Sigmoid colon (tissue), 7 donors: ENCODE results near the gene ABCB8. TPM values are rescaled to one million over a fixed set of nuclear protein-coding genes. Genes with fewer than 3 reads are reported as not detected.

Experiments
- DNase-seq: peaks from one replicate; pipeline ENCODE4 v3.0.0-alpha.2; 2019
- H3K27ac ChIP-seq, 4 donors: fragments of 200-600 bp; sonication (generic); one replicate each; pipeline ENCODE4 v1.5.1; 2016 to 2019; ENCODE audit warnings: mild to moderate bottlenecking in 1 of 4
- H3K27me3 ChIP-seq, 3 donors: fragments of 200-600 bp; sonication (generic); one replicate each; pipeline ENCODE4 v1.5.1; 2019; ENCODE audit warnings: mild to moderate bottlenecking in 1 of 3
- H3K36me3 ChIP-seq, 4 donors: fragments of 200-600 bp; sonication (generic); one replicate each; pipeline ENCODE4 v1.5.1; 2016 to 2019
- H3K4me1 ChIP-seq, 4 donors: fragments of 200-600 bp; sonication (generic); one replicate each; pipeline ENCODE4 v1.5.1; 2017 to 2019
- H3K4me3 ChIP-seq, 4 donors: fragments of 200-600 bp; sonication (generic); one replicate each; pipeline ENCODE4 v1.5.1; 2017 to 2019; ENCODE audit warnings: mild to moderate bottlenecking in 2 of 4, moderate library complexity in 1 of 4
- H3K9me3 ChIP-seq, 4 donors: fragments of 200-600 bp in 3 of 4; sonication (generic) in 3 of 4; one replicate each; pipeline versions ENCODE4 v1.5.1 to v1.6.1; 2013 to 2019
- CTCF ChIP-seq, 4 experiments: fragments of 450-650 bp in 3 of 4; fragments of 200-600 bp in 1 of 4; IDR thresholded peaks; one replicate each; pipeline ENCODE4 v1.5.1; 2016 to 2019; ENCODE audit warnings: antibody characterized with exemption in 4 of 4, mild to moderate bottlenecking in 3 of 4, moderate library complexity in 2 of 4
- EP300 ChIP-seq, 4 donors: sonication (generic); formaldehyde crosslinking; IDR thresholded peaks; one replicate each; pipeline ENCODE4 v1.6.1; 2017; ENCODE audit warnings: antibody characterized with exemption in 4 of 4
- POLR2A ChIP-seq, 2 donors: fragments of 450-650 bp; IDR thresholded peaks; one replicate each; pipeline ENCODE4 v1.6.1; 2016; ENCODE audit warnings: antibody characterized with exemption in 2 of 2, mild to moderate bottlenecking in 2 of 2, moderate library complexity in 2 of 2
- POLR2AphosphoS5 ChIP-seq, 4 donors: sonication (generic); formaldehyde crosslinking; IDR thresholded peaks; one replicate each; pipeline ENCODE4 v1.6.1; 2017; ENCODE audit warnings: antibody characterized with exemption in 4 of 4
- WGBS, 2 donors: extraction: QIAGEN DNeasy Blood & Tissue Kit; methylation state at CpG; one replicate each; pipeline ENCODE4 v1.1.7; 2013; 5-methylcytosine and 5-hydroxymethylcytosine counted together
- intact Hi-C: fragments of 100-400 bp; cut with DNase I; formaldehyde crosslinking; loops from one replicate; pipeline ENCODE4 v1.15.1; 2023
- polyA plus RNA-seq, 3 donors: library from polyadenylated mRNA; stranded (reverse); fragments of 200-250 nt; gene quantifications; one replicate each; pipeline ENCODE4 v1.2.3, GENCODE V29; 2013
- total RNA-seq, 4 donors: library from RNA; depleted of rRNA; stranded (reverse); fragments of >200 nt; gene quantifications; one replicate each; pipeline ENCODE4 v1.1.0, GENCODE V29; 2016
- donor health status: healthy with polysubstance abuse.
- donor health status: Bipolar disorder and iron deficiency.
- donor health status: healthy.

Gene ABCB8
- total RNA-seq (10 to 100 TPM in 3 of 4 donors, 1 to 10 TPM in 1; 9.7 to 20.8 (median 19.5) TPM), polyA plus RNA-seq (10 to 100 TPM in 1 of 3 donors, 1 to 10 TPM in 2; 3.0 to 32.8 (median 5.3) TPM)

- peak; percentile 99 for DNase-seq
- no peaks in the 10 kb centered on the region for H3K27me3 ChIP-seq
- peak within 1 kb of the TSS; percentile 82 to 89 (median 84) for H3K27ac ChIP-seq
- WGBS, 2 donors, result 1% methylated on average over 53 of the region's 53 CpGs
- peak within 1 kb of the TSS; percentile 62 to 77 (median 68) for H3K4me3 ChIP-seq
- H3K4me1 ChIP-seq, result peaks cover 0 to 23% (median 15%) of the 10 kb centered on the region in 4 donors
- H3K36me3 ChIP-seq, result peaks cover 0 to 1% (median 0%) of the 10 kb centered on the region in 4 donors
- no peaks in the 10 kb centered on the region for H3K9me3 ChIP-seq
- TF ChIP-seq CTCF (IDR thresholded peaks at IDR 0.05), result peak; percentile 24 to 61 (median 38)
- TF ChIP-seq POLR2AphosphoS5 (IDR thresholded peaks at IDR 0.05), result peak; percentile 39 to 73 (median 68)
- TF ChIP-seq POLR2A (IDR thresholded peaks at IDR 0.05), result peak in 1 of 2 donors; percentile 16
- peak in 1 of 4 donors; percentile 39 for TF ChIP-seq EP300 (IDR thresholded peaks at IDR 0.05)
- intact Hi-C loops, result loop anchor here (2.0 to 5.0 kb wide), 3 partner anchors 30 to 82 kb away; partner anchors contain the start of gene SLC4A2
Observed at GRCh38 chr7:151028131-151028947, at the start of gene ABCB8. Gene ABCB8 (plus strand): TSS chr7:151028450. CDS start chr7:151028516, 66 bp downstream.

GRCh38 chr7:150979713-150980390, 48.4 kb upstream of the ABCB8 start:
- DNase-seq, result peak; percentile 92
- intact Hi-C loops, result loop anchor here (5.0 kb wide), 1 partner anchor 107 kb away; the partner anchor contains the start of gene AGAP3

GRCh38 chr7:150980663-150981062, 47.6 kb upstream of the ABCB8 start:
- 46 to 49% methylated on average over 2 of the region's 2 CpGs for WGBS, 2 donors
- no peaks in the 10 kb centered on the region for H3K27me3 ChIP-seq
- intact Hi-C loops, result no loop called here
- H3K36me3 ChIP-seq, result no peaks in the 10 kb centered on the region
- H3K4me1 ChIP-seq, result peaks cover 0 to 44% (median 41%) of the 10 kb centered on the region in 4 donors
- H3K4me3 ChIP-seq, result no peak overlapping the region
- H3K27ac ChIP-seq, result peak overlapping the region in 3 of 4 donors; percentile 89 to 97 (median 90)
- H3K9me3 ChIP-seq, result no peaks in the 10 kb centered on the region
- TF ChIP-seq POLR2A (IDR thresholded peaks at IDR 0.05), result no peak
- no peak for TF ChIP-seq POLR2AphosphoS5 (IDR thresholded peaks at IDR 0.05)
- no peak for TF ChIP-seq CTCF (IDR thresholded peaks at IDR 0.05)
- TF ChIP-seq EP300 (IDR thresholded peaks at IDR 0.05), result no peak
- no peak for DNase-seq

More at GRCh38 chr7:150979713-150980390, 48.4 kb upstream of the ABCB8 start:
- Histone ChIP-seq H3K27me3 (no peaks in the 10 kb centered on the region), H3K4me3 (peak overlapping the region in 2 of 4 donors; percentile 64 to 68), H3K4me1 (peaks cover 0 to 52% (median 48%) of the 10 kb centered on the region in 4 donors), H3K9me3 (no peaks in the 10 kb centered on the region), H3K27ac (peak overlapping the region; percentile 84 to 97 (median 90)), H3K36me3 (no peaks in the 10 kb centered on the region)
- TF ChIP-seq CTCF (IDR thresholded peaks at IDR 0.05) (no peak), EP300 (IDR thresholded peaks at IDR 0.05) (peak in 1 of 4 donors; percentile 6), POLR2AphosphoS5 (IDR thresholded peaks at IDR 0.05) (peak; percentile 36 to 73 (median 62))
- WGBS, 2 donors, result 15 to 36% methylated on average over 7 of the region's 7 CpGs

GRCh38 chr7:150981644-150982043, 46.6 kb upstream of the ABCB8 start:
- H3K4me1 ChIP-seq, result peaks cover 0 to 41% (median 36%) of the 10 kb centered on the region in 4 donors
- no peak overlapping the region for H3K4me3 ChIP-seq
- no peak for DNase-seq
- 61 to 63% methylated on average over 6 of the region's 6 CpGs for WGBS, 2 donors
- TF ChIP-seq CTCF (IDR thresholded peaks at IDR 0.05) (no peak), POLR2AphosphoS5 (IDR thresholded peaks at IDR 0.05) (no peak), POLR2A (IDR thresholded peaks at IDR 0.05) (no peak), EP300 (IDR thresholded peaks at IDR 0.05) (no peak)
- intact Hi-C loops, result no loop called here
- H3K36me3 ChIP-seq, result no peaks in the 10 kb centered on the region
- no peak overlapping the region for H3K27ac ChIP-seq
- no peaks in the 10 kb centered on the region for H3K27me3 ChIP-seq
- H3K9me3 ChIP-seq, result no peaks in the 10 kb centered on the region
